T follicular helper cell (primary cell): Measurements from ENCODE around the gene E2F8.

ENCODE experiments used
- DNase-seq: peaks from one replicate; pipeline ENCODE4 v3.0.0-alpha.2; 2020; ENCODE audit warnings: low read depth

Gene E2F8

DNA sequence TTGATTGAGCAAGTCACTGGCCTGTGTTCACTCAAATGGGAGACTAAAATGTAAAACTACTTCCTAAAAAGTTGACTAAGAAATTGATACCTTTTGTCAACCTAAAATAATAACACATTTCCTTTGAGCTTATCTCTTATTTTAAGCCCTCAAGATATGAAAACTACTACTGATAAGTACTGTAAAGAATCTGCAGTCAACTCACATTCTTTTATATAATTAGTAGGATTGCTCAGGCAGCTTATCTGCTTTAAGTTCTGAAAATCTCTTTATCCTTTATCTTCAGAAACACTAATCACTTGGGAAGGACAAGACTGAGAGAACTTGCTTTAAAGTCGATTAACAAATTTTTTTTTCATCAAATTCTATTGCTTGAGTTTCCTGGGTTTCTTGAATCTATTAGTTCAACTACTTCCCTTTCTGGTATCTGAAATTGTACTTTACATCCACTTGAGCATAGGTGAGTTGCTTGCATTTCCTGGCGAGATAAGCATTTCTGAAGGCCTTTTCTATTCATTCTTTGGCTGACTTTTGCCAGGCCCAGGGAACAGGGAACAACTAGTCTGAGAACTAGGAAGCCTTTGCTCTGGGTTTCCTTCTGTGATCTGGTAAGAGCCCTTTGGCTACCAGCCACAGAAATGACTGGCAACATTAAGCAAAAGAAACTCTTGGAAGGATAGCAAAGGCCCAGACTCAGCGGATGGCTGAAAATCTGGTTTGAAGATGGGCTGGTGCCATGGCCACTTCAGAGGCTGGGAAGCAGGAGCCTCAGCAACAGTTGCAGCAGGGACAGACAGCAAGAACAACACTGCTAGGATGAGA is 19.6 kb downstream of the E2F8 start:
- no peak for DNase-seq

DNA sequence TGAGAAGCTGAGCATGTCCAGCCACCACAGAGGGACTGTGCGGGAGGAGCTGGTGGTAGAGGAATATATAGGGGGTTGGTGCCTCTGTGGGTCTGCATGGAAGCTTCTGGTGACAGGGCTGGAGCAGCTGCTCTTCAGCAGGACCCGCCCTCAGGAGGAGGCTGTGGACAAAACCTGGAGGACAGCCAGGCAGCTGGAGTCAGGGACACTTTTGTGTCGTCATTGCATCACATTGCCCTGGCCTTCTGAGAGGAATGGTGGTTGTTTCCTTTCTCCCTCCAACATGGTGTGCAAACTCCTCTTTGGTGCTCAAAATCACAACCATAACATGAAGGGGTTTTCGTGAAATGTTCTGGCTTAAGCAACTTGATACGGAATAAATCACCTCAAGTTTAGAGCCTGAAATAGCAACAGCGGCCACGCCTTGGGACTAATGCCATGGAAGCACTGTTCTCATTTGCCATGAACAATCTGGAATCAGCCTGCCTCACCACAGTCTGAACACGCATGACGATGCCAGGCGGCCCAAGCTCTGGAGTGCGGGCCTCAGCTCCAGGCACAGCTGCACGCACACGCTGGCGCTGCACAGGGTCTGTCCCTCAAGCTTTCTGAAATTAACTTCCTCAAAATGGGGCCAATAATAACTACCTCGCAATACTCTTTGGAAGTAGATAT is 21.8 kb downstream of the E2F8 start:
- DNase-seq, result no peak

DNA sequence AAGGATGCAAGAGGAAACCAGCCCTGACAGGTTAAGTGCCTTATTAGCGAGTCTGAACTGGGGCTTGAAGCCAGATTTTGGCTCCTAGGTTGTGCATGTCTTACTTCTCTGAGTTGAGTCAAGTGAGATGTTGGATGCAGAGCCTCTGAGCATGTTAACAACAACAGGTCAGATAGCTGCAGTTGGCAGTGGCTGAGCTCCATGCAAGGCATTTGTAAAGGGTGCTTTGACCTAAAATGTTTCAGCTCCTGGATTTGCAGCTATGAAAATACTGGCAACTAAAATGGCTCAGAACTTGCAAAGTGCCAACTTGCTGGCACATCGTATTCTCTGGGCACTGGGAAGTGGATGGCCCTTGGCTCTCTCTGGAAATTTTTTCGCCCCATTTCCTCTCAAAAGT is 22.5 kb downstream of the E2F8 start:
- DNase-seq, result no peak

DNA sequence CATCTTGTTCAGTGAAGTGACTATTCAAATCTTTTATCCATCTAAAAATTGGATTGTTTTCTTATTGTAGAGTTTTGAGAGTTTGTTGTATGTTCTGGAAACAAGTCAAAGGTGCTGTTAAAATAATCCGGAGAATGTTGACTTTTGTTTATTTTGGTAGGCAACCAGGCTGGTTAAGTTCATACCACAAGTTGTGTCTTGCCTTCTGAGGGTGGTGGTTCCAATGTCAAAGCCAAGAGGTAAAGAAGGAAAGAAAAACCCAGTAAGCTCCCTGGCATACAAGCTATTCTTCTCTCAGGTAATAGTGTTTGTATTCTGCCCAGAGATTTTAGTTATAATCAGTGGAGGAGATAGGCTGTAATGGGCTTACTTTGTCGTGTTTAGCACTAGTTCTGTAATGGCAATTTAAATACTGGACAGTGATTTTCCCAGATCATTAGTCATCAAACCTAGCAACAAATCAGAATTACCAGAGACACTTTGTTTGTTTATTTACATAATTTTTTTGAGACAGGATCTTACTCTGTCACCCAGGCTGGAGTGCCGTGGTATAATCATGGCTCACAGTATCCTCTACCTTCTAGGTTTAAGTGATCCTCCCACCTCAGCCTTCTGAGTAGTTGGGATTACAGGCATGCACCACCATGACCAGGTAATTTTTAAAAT is 23.9 kb downstream of the E2F8 start:
- DNase-seq, result no peak

DNA sequence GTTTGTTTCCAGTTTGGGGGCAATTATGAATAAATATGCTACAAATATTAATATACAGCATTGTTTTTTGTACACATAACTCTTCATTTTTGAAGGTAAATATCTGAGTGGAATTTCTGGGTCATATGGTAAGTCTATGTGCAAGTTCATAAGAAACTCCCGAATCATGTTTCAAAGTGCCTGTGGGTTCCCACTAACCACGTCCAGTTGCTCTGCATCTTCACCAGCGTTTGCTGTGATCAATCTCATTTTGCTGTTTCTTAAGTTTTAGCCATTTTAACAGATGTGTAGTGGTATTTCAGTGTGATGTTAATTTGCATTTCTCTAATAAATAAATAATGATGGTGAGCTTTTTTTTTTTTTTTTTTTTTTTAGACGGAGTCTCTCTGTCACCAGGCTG is 24.7 kb downstream of the E2F8 start:
- DNase-seq, result no peak

DNA sequence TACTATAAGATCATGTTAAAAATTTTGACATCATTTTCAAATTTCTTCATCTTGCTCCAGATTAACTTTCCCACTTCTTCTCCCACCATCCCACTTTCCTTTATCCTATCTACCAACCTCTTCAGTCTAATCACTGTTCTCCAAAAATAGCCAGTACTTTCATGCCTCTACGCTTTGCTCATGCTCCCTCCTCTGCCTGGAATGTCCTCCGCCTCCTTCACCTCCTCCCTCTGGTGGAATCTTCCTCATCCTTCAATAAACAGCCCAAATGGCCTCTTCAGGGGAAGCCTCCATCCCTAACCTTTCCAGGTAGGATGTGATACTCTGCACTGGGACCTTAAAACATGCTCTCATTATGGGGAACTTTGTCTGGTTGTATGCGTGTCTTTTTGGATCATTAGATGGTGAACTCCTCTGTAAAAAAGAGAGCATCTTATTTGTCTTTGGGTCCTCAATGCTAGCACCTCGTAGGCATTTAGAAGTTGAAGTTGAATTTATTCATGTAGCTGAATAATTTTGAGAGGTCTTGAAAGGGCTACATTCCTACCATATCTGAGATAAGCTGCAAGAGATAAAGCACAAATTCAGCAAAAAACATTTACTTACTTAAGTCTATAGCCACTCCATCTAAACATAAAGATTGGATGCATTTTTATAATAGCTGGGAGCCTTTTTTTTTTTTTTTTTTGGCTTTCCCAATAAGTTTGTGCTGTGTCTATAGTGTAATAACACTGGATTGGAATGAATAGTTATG is 31.0 kb downstream of the E2F8 start:
- no peak for DNase-seq

DNA sequence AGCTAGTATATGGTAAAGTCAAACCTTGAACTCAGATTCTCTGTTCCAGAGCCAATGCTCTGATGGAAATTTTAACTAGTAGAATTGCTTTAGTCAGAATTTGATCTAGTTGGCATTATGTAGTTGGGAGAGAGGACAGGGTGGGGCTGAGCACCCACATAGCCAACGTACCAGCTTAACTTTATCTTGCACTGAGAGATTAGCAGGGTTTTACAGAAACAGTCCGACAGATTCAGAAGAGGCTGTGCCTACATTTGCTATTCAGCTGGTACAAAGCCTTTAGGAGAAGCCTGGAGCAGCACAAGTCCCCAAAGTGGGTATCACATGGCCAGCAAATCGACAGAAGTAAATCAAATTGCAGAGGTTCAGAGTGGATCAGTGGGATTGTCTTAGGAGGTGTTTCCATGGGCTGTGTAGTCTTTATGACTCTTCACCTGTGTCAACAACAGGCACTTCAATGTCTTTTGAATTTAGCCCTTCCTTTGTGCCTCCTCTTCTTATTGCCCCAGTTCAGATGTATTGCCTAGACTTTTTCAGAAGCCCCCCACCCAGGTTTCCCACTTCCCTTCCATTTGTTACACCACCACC is 31.7 kb downstream of the E2F8 start:
- DNase-seq, result no peak

DNA sequence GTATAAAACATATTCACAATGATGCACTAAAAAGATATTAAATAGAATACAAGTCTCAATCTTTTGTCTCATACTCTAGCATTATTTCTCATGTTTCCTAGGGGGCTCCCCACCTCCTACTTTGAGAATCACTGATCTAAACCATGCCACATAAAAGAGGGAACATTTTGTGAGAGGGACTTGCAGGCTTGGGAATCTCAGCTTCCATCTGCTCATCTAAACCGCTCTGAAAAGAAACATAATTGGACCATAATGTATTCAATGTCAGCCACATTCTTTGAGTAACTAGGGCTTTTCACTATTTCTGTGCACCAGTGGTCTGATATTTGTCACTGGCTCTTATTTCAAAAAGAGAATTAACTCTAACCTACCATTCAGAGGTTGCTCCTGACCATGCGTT is 32.6 kb downstream of the E2F8 start:
- DNase-seq, result no peak

DNA sequence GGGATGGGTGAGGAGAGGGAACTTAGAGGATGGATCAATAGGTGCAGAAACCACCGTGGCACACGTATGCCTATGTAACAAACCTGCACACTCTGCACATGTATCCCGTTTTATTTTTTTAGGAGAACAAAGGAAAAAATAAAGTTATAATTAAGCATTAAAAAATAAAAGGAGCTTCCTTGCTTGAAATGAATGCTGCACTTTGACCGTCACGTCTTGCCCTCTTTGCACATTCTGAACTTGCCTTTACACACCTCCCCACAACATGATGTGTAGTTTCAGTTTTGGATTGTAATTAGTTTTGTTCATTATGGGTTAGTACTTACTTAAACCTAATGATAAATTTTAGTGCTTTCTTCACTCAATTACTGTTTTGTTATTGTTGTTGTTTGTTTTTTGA is 35.9 kb downstream of the E2F8 start:
- no peak for DNase-seq

DNA sequence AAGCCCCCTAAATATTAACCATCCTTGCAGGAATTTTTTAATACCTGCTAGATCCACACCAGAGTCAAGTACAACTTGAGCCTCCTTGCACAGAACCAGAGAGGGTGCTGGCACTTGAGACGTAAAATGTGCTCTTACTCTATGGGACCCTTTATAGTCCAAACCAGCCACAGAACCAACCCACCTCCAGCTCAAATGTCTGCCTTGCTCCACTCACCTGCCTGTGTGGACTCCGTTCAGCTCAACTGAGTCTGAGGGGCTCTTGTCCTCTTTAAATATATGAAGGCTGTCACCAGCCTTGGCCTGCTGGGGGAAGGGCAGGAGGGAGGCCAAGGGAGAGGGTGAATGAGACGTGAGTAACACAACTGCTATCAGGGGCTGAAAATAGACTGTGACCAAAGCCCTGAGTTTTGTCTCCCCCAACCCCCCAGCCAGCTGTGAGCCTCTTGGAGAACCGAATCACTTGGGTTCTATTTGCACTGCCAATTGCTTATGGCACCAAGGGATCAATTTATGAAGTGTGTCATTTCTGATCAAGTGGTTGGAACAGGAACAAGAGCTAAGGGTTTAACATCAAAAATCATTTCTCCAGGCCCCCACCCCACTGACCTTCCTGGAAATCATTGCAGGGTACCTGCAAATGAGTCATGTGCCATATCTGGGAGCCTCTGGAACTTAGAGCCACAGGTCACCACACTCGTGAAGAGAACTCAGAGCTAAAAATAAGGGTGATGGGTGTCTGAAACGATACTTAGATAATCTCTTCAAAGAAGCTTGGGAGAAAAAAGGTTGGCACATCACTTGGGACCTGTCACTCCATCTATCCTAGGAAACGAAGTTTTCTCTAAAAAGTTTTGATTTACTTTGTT is 38.8 kb downstream of the E2F8 start, which contains the start of gene CSRP3:
TSS of gene CSRP3 (minus strand) at position 247 of the 869 bp plus-strand sequence. CDS start 9,535 bp downstream, outside the sequence.
- DNase-seq, result no peak

DNA sequence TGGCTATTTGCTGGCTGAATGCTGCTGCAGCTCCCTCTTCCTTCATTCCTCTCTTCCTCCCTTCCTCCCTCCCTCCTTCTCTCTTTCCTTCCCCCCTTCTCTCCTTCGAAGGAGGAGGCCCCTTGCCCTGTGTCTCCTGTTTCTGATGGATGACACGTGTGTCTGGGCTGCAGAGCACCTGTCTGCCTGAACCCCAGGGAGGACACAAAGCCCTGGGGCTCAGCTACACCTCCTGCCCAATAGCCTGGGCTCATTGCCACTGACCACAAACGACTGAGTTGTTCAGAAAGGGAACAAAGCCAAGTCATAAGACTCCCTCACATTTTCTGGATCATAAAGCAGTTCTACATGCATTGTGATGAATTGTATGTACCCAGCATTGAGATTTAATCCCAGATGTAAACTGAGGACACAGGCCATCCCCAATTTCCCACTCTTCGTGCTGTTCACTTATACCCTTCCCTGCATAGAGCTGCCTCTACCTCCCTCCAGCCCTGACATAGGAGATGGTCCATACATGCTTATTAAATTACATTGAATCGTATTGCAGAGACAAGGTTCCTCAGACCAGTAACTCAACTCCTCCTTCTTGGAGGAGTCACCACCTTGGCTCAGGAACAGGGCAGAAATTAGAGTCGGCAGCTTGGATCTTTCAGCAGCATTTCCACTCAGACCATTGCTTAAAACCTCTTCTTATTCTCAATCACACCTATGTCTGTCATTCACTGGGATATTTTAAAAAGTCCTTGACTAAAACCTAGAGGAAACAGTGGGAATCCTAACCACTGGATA is 40.1 kb downstream of the E2F8 start:
- no peak for DNase-seq

DNA sequence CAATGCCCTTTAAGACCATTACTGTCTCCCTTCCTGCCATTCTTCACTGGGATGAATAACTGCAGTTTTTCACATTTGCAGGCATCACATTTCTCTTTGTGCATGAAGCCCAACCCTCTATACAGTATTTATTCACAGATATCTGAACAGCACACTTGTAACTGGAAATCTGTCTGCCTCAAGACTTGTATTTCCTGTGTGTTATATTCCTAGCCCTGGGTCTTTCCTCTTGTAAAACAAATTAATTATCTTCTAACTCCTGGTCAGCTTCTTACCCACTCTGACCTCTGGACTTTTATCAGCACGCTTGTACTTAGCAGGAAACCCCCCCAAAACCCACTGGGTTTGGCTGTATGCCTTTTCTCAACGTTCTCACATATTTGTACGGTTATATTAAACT is 41.0 kb downstream of the E2F8 start:
- DNase-seq, result no peak

DNA sequence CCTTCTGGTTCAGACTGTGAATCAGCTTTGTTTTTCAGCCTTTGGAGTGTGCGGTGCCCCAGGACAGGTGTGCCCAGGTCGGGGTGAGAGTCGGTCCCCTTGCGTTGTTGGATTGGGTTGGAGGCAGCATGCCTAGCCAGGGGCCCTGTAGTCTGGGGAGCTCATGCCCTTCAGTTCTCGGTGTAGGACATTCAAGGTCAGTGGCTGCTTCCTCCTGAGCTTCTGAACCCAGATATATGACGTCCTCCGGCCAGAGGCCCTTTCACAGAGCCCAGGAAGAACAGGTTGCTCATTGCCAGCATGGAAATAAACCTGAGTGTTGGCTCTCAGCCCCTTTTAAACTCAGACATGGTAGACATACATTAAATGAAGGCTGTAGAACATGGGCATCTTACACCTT is 41.7 kb downstream of the E2F8 start:
- no peak for DNase-seq

DNA sequence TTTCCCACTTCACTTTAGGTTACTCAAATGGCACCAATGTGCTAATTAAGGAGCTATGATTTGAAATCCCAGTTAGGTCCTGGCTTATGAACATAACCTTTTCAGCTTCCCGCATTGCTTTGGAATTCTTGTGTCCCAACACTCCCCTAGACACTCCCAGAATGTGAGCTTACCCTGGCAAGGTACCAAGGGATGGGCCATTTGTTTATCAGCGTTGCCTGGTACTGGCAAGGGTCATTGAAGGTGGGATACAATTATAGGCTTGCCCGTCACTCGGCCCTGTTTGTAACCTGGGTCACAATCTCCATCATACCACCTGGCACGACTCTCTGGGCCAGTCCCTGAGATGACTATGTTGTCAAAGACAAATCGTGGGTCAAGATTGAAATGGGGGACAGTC is 44.3 kb downstream of the E2F8 start:
- DNase-seq, result no peak

DNA sequence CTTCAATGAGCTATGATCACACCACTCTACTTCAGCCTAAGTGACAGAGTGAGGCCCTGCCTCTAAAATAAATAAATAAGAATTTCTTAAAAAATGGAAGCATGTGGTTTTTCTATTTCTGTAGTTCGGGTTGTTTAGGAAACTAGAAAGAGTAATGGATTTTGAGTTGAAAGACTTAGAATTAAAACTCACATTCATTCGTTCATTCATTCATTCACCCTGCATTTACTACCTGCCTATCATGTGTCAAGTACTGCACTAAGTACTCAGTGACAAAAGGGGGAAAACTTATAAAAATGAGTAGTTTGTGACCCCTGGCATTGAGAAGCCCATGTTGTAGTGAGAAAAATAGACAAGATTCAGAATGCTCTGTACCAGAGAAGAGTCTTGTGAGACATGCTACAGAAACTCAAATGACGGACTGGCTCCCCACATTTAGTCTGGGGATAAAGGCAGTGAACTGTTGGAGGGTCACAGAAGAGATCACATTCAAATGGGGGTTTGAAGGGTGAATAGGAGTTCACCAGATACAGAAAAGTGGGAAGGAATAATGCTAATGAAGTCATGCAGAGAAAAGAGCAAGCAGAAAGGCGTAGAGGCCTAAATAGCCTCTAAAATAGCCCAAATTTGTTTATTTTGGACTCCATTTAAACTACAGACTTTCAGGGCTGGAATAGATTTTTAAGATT is 46.0 kb downstream of the E2F8 start:
- no peak for DNase-seq

DNA sequence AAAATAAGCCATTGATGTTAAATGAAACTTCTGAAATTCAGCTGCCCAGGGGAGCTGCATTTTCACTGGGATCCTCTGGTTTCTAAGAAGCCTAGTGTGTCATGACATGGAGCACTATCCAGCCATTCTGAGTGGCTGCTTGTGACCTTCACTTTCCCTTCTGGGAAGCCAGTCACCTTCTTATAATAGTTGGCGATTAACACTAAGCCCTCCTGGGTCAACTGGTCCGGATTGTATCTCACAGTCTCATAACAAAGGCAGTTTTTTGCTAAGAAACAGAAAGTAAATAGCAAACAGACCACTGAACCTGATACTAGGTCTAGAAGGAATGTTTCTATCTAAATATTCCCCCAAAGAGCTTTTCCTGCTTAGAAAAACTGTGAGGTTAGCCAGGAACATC is 46.8 kb downstream of the E2F8 start:
- no peak for DNase-seq

DNA sequence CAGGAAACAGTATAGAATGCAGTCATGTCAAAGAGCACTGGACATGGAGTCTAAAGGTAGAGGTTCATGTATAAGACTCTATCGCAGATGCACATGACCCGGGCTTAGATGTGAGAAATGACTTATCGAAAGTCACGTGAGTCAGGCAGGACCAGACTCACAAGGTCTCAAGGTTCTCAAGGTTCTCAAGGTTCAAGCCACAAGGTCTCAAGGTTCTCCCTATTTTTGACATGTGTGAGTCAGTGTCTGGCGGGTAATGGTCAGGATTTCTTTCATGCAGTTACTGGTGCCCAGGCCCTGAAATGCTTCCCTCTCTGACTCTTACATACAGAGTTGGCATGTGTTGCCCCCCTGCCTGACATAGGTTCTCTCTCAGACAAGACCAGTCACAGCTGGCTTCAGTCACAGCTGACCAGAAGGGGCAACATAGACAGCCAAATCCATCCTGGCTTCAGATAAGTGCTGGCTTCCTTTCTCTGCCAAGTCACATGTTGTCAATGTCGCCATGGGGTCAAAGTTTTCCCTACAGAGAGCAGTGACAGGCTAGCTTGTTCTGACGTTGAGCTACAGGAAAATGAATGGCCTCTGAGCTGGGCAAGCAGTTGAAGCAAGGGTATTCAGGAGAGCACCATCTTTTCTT is 49.1 kb downstream of the E2F8 start:
- no peak for DNase-seq

DNA sequence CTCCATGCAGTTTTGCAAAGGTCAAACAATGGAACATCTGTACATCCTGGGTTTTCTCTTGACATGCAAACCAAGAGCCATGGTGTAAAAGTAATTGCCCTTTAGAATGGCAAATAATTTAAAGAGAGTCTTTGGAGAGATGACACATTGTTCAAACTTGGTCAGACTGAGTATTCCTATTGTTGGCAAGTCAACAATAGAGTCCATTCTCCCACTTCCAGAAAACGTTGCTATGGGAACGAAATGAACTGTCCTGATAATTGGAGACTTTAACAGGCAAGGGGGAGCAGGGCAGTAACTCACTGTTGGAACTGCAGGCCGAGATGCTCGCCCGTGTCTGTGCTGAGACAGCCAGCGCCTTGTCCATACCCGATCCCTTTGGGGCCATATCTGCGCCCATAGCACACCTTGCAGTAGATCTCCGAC is 52.9 kb downstream of the E2F8 start:
- no peak for DNase-seq
